Measurements from ENCODE around the gene MICAL3.
"Not testable (repeated sequence)": the region's sequence is repeated elsewhere in the genome, so short reads cannot be mapped to it uniquely, and the experiment has no call there.

Gene MICAL3

DNA sequence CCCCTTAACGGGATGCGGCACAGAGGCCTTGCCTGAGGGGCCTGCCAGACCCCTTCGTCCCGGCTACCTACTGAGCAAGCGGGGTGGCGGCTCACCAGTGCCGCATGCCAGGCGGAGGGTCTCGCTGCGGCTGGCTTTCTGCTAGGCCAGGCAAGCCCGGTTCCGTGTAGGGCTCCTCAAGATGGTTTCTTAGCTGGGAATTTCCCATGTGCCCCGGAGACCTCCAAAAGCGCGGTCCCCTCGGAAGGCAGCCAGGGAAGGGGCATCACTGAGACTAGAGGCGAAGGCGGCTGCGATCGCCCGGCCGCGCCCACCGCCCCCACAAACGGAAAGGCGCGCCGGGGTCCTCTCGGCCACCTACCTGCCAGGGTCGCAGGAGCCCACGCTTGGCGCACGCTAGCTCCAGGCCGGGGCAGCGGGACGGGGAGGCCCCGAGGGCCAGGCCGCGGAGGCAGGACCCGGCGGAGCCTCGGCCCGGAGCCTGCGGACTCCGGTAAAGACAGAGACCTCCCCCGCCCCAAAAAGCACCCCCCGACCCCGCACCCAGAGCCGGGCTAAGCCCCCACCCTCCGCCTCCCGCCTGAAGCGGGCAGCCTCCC is 23.8 kb downstream of the MICAL3 start:
- peaks cover 52% of the 10 kb centered on the region for H4K20me1 ChIP-seq
- TF ChIP-seq Cebpa-rat (IDR thresholded peaks at IDR 0.05) = no peak
- H3K9ac ChIP-seq = peak overlapping the region; percentile 94
- peak overlapping the region; percentile 98 for H3K4me3 ChIP-seq
- H3K9me3 ChIP-seq = no peaks in the 10 kb centered on the region
- no peaks in the 10 kb centered on the region for H3K36me3 ChIP-seq
- H3K27ac ChIP-seq = peak overlapping the region; percentile 97
- H3K27me3 ChIP-seq = peaks cover 10% of the 10 kb centered on the region; the same call in 1 of the 2 replicates
- peaks cover 82% of the 10 kb centered on the region for H3K4me1 ChIP-seq
- peak overlapping the region; percentile 97 for H3K4me2 ChIP-seq

GRCh38 chr22:17999851-18000250 is 24.5 kb downstream of the MICAL3 start:
- peaks cover 59% of the 10 kb centered on the region for H4K20me1 ChIP-seq
- H3K36me3 ChIP-seq = no peaks in the 10 kb centered on the region
- peak overlapping the region; percentile 94 for H3K9ac ChIP-seq
- peaks cover 10% of the 10 kb centered on the region; the same call in 1 of the 2 replicates for H3K27me3 ChIP-seq
- peak overlapping the region; percentile 98 for H3K4me3 ChIP-seq
- TF ChIP-seq Cebpa-rat (IDR thresholded peaks at IDR 0.05) = no peak
- H3K27ac ChIP-seq = no peak overlapping the region
- H3K9me3 ChIP-seq = no peaks in the 10 kb centered on the region
- peaks cover 82% of the 10 kb centered on the region for H3K4me1 ChIP-seq
- H3K4me2 ChIP-seq = peak overlapping the region; percentile 97

DNA sequence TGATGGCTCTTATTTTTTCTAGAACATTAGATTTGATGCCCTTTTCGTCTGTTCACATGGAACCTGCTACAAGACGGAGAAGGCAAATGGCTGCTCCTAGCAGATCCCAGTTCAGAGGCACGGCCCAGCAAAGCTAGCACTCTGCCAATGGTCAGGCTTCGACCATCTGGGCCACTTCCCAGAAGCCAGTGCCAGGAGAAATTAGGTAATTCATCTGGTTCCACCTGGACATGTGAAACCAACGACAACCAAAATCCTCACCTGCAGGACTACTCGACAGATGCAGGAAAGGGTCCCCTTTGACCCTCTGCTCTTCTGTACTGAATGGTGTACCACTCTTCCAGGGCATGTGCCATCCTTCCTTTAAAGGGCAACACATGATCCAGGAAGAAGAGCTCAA is 25.4 kb downstream of the MICAL3 start:
- no peak overlapping the region for H3K27ac ChIP-seq
- H3K9ac ChIP-seq = no peak overlapping the region
- H3K27me3 ChIP-seq = peaks cover 10% of the 10 kb centered on the region; the same call in 1 of the 2 replicates
- H3K4me1 ChIP-seq = peaks cover 82% of the 10 kb centered on the region
- H3K9me3 ChIP-seq = no peaks in the 10 kb centered on the region
- no peak overlapping the region for H3K4me3 ChIP-seq
- H3K4me2 ChIP-seq = peak overlapping the region; percentile 97; the same call in 1 of the 2 replicates
- no peaks in the 10 kb centered on the region for H3K36me3 ChIP-seq
- peaks cover 68% of the 10 kb centered on the region for H4K20me1 ChIP-seq
- no peak for TF ChIP-seq Cebpa-rat (IDR thresholded peaks at IDR 0.05)

DNA sequence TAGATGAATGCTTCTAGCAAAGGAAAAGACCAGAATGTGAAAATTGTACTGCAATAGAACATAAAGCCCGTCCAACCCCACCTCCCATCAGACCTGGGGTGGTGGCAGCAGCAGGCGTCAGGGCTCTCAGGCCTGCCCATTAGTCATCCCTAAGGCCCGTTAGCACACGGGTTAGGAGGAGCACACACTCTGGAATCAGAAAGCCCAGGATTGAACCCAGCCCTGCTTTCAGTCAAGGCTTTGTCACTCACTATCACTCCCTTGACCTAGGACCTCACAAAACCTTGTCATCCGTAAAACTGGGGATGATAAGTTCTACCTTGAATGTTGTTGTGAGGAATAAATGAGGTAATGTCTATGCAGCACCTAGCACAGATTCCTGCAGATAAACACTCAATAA is 26.9 kb downstream of the MICAL3 start:
- H3K9me3 ChIP-seq = no peaks in the 10 kb centered on the region
- no peak for TF ChIP-seq Cebpa-rat (IDR thresholded peaks at IDR 0.05)
- peaks cover 82% of the 10 kb centered on the region for H3K4me1 ChIP-seq
- peak overlapping the region; percentile 85 for H3K4me2 ChIP-seq
- no peaks in the 10 kb centered on the region for H3K36me3 ChIP-seq
- peaks cover 10% of the 10 kb centered on the region; the same call in 1 of the 2 replicates for H3K27me3 ChIP-seq
- H3K4me3 ChIP-seq = no peak overlapping the region
- H4K20me1 ChIP-seq = peaks cover 83% of the 10 kb centered on the region
- H3K27ac ChIP-seq = no peak overlapping the region
- no peak overlapping the region for H3K9ac ChIP-seq

GRCh38 chr22:17995256-17995655 is 29.1 kb downstream of the MICAL3 start:
- H3K4me1 ChIP-seq = peaks cover 95% of the 10 kb centered on the region
- not testable (repeated sequence) for H3K9me3 ChIP-seq, H3K4me3 ChIP-seq, H3K27me3 ChIP-seq, H3K9ac ChIP-seq, H3K27ac ChIP-seq, H3K36me3 ChIP-seq
- H4K20me1 ChIP-seq = peaks cover 100% of the 10 kb centered on the region
- H3K4me2 ChIP-seq = peak overlapping the region; percentile 85

- no peak for TF ChIP-seq Cebpa-rat (IDR thresholded peaks at IDR 0.05)
- Histone ChIP-seq H3K4me1 (peaks cover 95% of the 10 kb centered on the region), H3K9ac (no peak overlapping the region), H3K27me3 (no peaks in the 10 kb centered on the region; the same call in 1 of the 2 replicates), H3K36me3 (no peaks in the 10 kb centered on the region), H4K20me1 (peaks cover 100% of the 10 kb centered on the region), H3K9me3 (no peaks in the 10 kb centered on the region), H3K4me3 (0 out of 2 replicates have a peak overlapping the region, but pooled peaks have one; percentile 14), H3K27ac (peak overlapping the region; percentile 3; the same call in 1 of the 2 replicates), H3K4me2 (peak overlapping the region; percentile 85)
Observed at GRCh38 chr22:17994424-17995108, 29.8 kb downstream of the MICAL3 start.

GRCh38 chr22:17992976-17993375 is 31.4 kb downstream of the MICAL3 start:
- peak overlapping the region; percentile 85; the same call in 1 of the 2 replicates for H3K4me2 ChIP-seq
- peaks cover 100% of the 10 kb centered on the region for H4K20me1 ChIP-seq
- H3K27ac ChIP-seq, H3K27me3 ChIP-seq, H3K4me3 ChIP-seq, H3K36me3 ChIP-seq, H3K9ac ChIP-seq, H3K9me3 ChIP-seq: not testable (repeated sequence)
- peaks cover 97% of the 10 kb centered on the region for H3K4me1 ChIP-seq

GRCh38 chr22:17991992-17992391 is 32.4 kb downstream of the MICAL3 start:
- peaks cover 100% of the 10 kb centered on the region for H4K20me1 ChIP-seq
- not testable (repeated sequence) for H3K27ac ChIP-seq, H3K27me3 ChIP-seq, H3K9ac ChIP-seq, H3K36me3 ChIP-seq, H3K9me3 ChIP-seq, H3K4me3 ChIP-seq, H3K4me2 ChIP-seq
- peaks cover 90% of the 10 kb centered on the region for H3K4me1 ChIP-seq

GRCh38 chr22:17990942-17991341 is 33.4 kb downstream of the MICAL3 start:
- Histone ChIP-seq H3K4me1 (peaks cover 80% of the 10 kb centered on the region), H3K27me3 (no peaks in the 10 kb centered on the region), H3K36me3 (0 out of 2 replicates have a peak, but pooled peaks cover 7% of the 10 kb centered on the region), H3K4me3 (no peak overlapping the region), H4K20me1 (peaks cover 100% of the 10 kb centered on the region), H3K9ac (0 out of 2 replicates have a peak overlapping the region, but pooled peaks have one; percentile 27), H3K9me3 (no peaks in the 10 kb centered on the region), H3K4me2 (peak overlapping the region; percentile 43), H3K27ac (no peak overlapping the region)
- TF ChIP-seq Cebpa-rat (IDR thresholded peaks at IDR 0.05) = no peak

- H3K9me3 ChIP-seq = no peaks in the 10 kb centered on the region
- no peaks in the 10 kb centered on the region for H3K27me3 ChIP-seq
- H3K4me1 ChIP-seq = peaks cover 80% of the 10 kb centered on the region
- peak overlapping the region; percentile 43; the same call in 1 of the 2 replicates for H3K4me2 ChIP-seq
- no peak overlapping the region for H3K9ac ChIP-seq
- peaks cover 100% of the 10 kb centered on the region for H4K20me1 ChIP-seq
- H3K27ac ChIP-seq = no peak overlapping the region
- 0 out of 2 replicates have a peak, but pooled peaks cover 7% of the 10 kb centered on the region for H3K36me3 ChIP-seq
- H3K4me3 ChIP-seq = no peak overlapping the region
- TF ChIP-seq Cebpa-rat (IDR thresholded peaks at IDR 0.05) = no peak
Observed at GRCh38 chr22:17990147-17990546, 34.2 kb downstream of the MICAL3 start.

All from BLaER1 (cell line).